Testis (tissue), 3 donors: Measurements from ENCODE around the gene GNA15. TPM values are rescaled to one million over a fixed set of nuclear protein-coding genes. Genes with fewer than 3 reads are reported as not detected.

Experiments
- DNase-seq: peaks from one replicate; pipeline ENCODE4 v3.0.0-alpha.2; 2019
- H3K27ac ChIP-seq, 2 donors: fragments of 200-600 bp; sonication (generic); one replicate each; pipeline ENCODE4 v1.5.1; 2019
- H3K27me3 ChIP-seq: fragments of 200-600 bp; sonication (generic); one replicate; pipeline ENCODE4 v1.5.1; 2019
- H3K36me3 ChIP-seq: fragments of 200-600 bp; sonication (generic); one replicate; pipeline ENCODE4 v1.5.1; 2017; ENCODE audit warnings: low read depth; ENCODE audit errors: missing control alignments
- H3K4me1 ChIP-seq: fragments of 200-600 bp; sonication (generic); one replicate; pipeline ENCODE4 v1.5.1; 2019
- H3K4me3 ChIP-seq, 2 donors: fragments of 200-600 bp; sonication (generic); one replicate each; pipeline ENCODE4 v1.5.1; 2017 to 2019
- H3K9me3 ChIP-seq: fragments of 200-600 bp; sonication (generic); one replicate; pipeline ENCODE4 v1.5.1; 2017
- POLR2A ChIP-seq: fragments of 450-650 bp; IDR thresholded peaks from one replicate; pipeline ENCODE4 v1.6.1; 2017; ENCODE audit warnings: antibody characterized with exemption, mild to moderate bottlenecking, moderate library complexity
- WGBS, 2 donors: methylation state at CpG; one replicate each; pipeline ENCODE4 v1.1.5; 2018; 5-methylcytosine and 5-hydroxymethylcytosine counted together
- intact Hi-C: fragments of 100-400 bp; cut with DNase I; formaldehyde crosslinking; loops from one replicate; pipeline ENCODE4 v1.15.1; 2023; ENCODE audit warnings: low total_unique reads
- polyA plus RNA-seq: library from polyadenylated mRNA; stranded (reverse); fragments of 350-450 nt; fragmentation: Illumina TruSeq; extraction: RNeasy Lipid Tissue Mini Kit (QIAGEN cat#74804); gene quantifications from one replicate; pipeline ENCODE4 v1.2.3, GENCODE V29; 2014; ENCODE audit warnings: low read depth, low replicate concordance; ENCODE audit not compliant: insufficient read depth
- total RNA-seq, 2 donors: library from RNA; depleted of rRNA; stranded (reverse); fragments of >200 nt; gene quantifications; one replicate each; pipeline ENCODE4 v1.2.3, GENCODE V29; 2016
- TF ChIP-seq, protein P1 (sequence below), 3 experiments: fragments of 450-650 bp in 2 of 3; fragments of 200-600 bp in 1 of 3; sonication (generic) in 1 of 3; IDR thresholded peaks; one replicate each; pipeline ENCODE4 v1.5.1; 2016 to 2019; ENCODE audit warnings: antibody characterized with exemption in 3 of 3, mild to moderate bottlenecking in 2 of 3, moderate library complexity in 1 of 3

Gene GNA15
- total and polyA plus RNA-seq, 3 donors from 2014 or later, result 2.5 to 4.0 (median 3.6) TPM

DNA sequence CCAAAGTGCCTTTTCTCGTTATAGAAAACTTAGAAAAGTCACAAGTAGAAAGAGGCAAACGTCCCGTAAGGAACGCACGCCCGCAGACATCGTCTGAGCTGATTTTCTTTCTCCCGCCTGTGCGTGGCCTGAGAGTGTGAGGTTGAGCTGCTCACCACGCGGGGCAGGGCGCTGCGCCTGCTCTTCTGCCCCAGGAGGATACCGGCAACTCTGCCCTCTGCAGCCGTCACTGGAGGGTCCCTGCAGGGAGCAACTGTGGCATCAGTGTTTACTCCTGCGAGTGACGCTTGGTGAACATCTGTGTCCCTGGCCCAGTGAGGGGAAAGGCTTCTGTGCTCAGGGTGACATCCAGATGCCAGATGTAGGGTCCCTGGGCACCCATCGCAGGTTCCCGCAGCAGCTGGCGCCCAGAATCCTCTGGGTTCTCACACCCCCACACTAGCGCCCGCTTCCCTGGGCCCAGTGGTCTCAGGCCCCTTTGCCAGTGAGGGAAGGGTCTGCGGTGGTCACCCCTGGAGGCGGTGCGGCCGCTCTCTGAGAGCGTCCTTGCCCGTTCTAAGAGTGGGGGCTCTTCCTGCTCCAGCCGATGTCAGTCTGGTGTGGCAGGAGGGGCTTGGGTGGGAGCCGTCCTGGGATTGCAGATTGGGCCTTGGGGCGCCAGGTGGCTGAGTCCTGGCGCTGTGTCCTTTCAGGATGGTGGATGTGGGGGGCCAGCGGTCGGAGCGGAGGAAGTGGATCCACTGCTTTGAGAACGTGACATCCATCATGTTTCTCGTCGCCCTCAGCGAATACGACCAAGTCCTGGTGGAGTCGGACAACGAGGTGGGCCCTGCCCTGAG lies 17.4 kb upstream of the GNA15 start:
- WGBS, 2 donors, result 91 to 94% methylated on average over 35 to 40 of the region's 42 CpGs
- H3K27me3 ChIP-seq, result no peaks in the 10 kb centered on the region
- H3K27ac ChIP-seq, result no peak overlapping the region
- H3K9me3 ChIP-seq, result no peaks in the 10 kb centered on the region
- DNase-seq, result no peak
- TF ChIP-seq, protein P1, sequence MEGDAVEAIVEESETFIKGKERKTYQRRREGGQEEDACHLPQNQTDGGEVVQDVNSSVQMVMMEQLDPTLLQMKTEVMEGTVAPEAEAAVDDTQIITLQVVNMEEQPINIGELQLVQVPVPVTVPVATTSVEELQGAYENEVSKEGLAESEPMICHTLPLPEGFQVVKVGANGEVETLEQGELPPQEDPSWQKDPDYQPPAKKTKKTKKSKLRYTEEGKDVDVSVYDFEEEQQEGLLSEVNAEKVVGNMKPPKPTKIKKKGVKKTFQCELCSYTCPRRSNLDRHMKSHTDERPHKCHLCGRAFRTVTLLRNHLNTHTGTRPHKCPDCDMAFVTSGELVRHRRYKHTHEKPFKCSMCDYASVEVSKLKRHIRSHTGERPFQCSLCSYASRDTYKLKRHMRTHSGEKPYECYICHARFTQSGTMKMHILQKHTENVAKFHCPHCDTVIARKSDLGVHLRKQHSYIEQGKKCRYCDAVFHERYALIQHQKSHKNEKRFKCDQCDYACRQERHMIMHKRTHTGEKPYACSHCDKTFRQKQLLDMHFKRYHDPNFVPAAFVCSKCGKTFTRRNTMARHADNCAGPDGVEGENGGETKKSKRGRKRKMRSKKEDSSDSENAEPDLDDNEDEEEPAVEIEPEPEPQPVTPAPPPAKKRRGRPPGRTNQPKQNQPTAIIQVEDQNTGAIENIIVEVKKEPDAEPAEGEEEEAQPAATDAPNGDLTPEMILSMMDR (IDR thresholded peaks at IDR 0.05), result no peak
- no peak for TF ChIP-seq POLR2A
- H3K4me1 ChIP-seq, result peaks cover 11% of the 10 kb centered on the region
- H3K4me3 ChIP-seq, result no peak overlapping the region
- intact Hi-C loops, result no loop called here
- H3K36me3 ChIP-seq, result peaks cover 4% of the 10 kb centered on the region

DNA sequence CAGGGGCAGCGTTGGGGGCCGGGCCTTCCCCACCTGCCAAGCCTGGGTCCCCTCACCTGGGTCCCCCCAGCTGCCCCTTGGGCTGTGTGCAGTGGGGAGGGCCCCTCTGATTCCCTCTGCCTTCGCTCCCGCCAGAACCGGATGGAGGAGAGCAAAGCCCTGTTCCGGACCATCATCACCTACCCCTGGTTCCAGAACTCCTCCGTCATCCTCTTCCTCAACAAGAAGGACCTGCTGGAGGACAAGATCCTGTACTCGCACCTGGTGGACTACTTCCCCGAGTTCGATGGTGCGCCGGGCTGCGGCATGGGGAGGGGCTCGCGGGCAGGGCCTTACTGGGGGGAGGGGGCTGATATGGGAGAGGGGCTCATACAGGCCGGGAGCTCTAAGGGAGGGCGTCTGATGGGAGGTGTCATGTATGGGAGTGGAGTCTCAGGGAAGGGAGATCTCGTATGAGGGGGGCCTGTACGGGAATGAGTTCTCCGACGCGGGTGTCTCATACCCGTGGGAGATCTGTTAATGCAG lies 16.7 kb upstream of the GNA15 start:
- Histone ChIP-seq H3K4me3 (no peak overlapping the region), H3K9me3 (no peaks in the 10 kb centered on the region), H3K4me1 (peaks cover 5% of the 10 kb centered on the region), H3K27ac (no peak overlapping the region), H3K36me3 (peaks cover 4% of the 10 kb centered on the region), H3K27me3 (no peaks in the 10 kb centered on the region)
- DNase-seq, result no peak
- 90% methylated on average over 22 to 23 of the region's 23 CpGs for WGBS, 2 donors
- intact Hi-C loops, result no loop called here
- TF ChIP-seq, protein P1 (IDR thresholded peaks at IDR 0.05), result no peak
- TF ChIP-seq POLR2A, result no peak

DNA sequence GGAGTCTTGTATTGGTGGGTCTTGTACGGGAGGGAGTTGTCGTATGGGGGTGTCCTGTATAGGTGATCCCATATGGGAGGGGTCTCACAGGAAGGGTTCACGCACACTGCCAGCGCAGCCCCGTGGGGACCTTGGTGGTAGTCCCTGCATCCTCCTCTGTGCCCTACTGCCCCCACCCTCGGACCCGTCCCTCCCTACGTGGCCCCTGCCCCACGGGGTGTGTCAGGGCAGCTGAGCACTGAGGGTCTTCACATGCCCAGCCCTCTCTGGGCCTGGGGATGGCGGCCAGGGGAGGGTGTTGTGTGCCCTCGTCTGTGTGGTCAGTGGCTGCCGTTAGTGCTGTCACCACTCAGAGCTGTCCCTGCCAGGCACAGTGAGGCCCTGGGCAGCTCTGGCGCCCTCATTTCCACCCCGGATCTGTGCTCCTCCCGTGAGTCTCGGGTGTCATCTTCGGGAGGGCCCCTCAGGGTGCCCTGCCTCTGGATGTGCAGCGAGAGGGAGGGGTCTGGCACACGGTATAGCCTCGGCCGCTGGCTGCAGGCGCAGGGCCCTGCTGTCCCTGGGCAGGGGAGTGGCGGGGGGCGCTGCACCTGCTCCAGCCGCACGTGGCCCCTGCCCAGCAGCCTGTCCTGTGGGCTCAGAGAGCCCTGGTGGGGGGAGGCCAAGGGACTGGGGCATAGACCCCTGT lies 16.0 kb upstream of the GNA15 start:
- 91% methylated on average over 7 to 26 of the region's 26 CpGs for WGBS, 2 donors
- peaks cover 4% of the 10 kb centered on the region for H3K36me3 ChIP-seq
- intact Hi-C loops, result no loop called here
- TF ChIP-seq, protein P1 (IDR thresholded peaks at IDR 0.05), result no peak
- TF ChIP-seq POLR2A, result no peak
- H3K4me3 ChIP-seq, result no peak overlapping the region
- DNase-seq, result no peak
- H3K27ac ChIP-seq, result no peak overlapping the region
- H3K27me3 ChIP-seq, result no peaks in the 10 kb centered on the region
- no peaks in the 10 kb centered on the region for H3K9me3 ChIP-seq
- H3K4me1 ChIP-seq, result no peaks in the 10 kb centered on the region

DNA sequence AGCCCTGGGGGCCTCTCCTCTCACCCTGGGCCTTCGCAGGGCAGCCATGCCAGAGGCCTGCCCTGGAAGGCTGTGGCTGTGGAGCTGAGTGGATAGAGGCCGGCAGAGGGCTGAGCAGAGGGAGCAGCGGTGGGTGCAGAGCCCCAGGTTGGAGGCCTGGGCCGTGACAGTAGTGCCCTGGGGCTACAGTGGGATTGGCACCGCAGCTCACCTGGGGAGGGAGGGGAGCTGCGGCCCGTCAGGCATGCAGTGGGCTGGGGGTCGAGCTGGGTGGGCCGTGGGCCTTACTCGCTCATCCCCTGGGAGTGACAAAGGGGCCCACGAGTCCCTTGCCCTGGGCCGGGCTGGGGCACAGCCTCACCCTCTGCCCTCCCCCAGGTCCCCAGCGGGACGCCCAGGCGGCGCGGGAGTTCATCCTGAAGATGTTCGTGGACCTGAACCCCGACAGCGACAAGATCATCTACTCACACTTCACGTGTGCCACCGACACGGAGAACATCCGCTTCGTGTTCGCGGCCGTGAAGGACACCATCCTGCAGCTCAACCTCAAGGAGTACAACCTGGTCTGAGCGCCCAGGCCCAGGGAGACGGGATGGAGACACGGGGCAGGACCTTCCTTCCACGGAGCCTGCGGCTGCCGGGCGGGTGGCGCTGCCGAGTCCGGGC lies 15.1 kb upstream of the GNA15 start:
- Histone ChIP-seq H3K4me1 (no peaks in the 10 kb centered on the region), H3K27ac (no peak overlapping the region), H3K9me3 (no peaks in the 10 kb centered on the region), H3K27me3 (no peaks in the 10 kb centered on the region), H3K36me3 (peaks cover 4% of the 10 kb centered on the region), H3K4me3 (no peak overlapping the region)
- no peak for DNase-seq
- TF ChIP-seq, protein P1 (IDR thresholded peaks at IDR 0.05), result no peak
- no peak for TF ChIP-seq POLR2A
- intact Hi-C loops, result no loop called here
- 91 to 93% methylated on average over 16 to 38 of the region's 38 CpGs for WGBS, 2 donors
